ENCODE results near the gene TSPAN5.

GRCh38 chr4:98505992-98506391 is 152.4 kb downstream of the TSPAN5 start:
- TF ChIP-seq, protein P1, sequence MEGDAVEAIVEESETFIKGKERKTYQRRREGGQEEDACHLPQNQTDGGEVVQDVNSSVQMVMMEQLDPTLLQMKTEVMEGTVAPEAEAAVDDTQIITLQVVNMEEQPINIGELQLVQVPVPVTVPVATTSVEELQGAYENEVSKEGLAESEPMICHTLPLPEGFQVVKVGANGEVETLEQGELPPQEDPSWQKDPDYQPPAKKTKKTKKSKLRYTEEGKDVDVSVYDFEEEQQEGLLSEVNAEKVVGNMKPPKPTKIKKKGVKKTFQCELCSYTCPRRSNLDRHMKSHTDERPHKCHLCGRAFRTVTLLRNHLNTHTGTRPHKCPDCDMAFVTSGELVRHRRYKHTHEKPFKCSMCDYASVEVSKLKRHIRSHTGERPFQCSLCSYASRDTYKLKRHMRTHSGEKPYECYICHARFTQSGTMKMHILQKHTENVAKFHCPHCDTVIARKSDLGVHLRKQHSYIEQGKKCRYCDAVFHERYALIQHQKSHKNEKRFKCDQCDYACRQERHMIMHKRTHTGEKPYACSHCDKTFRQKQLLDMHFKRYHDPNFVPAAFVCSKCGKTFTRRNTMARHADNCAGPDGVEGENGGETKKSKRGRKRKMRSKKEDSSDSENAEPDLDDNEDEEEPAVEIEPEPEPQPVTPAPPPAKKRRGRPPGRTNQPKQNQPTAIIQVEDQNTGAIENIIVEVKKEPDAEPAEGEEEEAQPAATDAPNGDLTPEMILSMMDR (IDR thresholded peaks at IDR 0.05; ENCODE audit: insufficient read depth, low read length, poor library complexity, severe bottlenecking), result no peak
- no peak for TF ChIP-seq EZH2phosphoT487 (conservative IDR thresholded peaks at IDR 0.05; ENCODE audit: low read length)

All from SU-DHL-6 (cell line).